Activated CD4-positive, alpha-beta T cell treated with anti-CD3 and anti-CD28 coated beads, Interleukin-2, Interleukin-4, amounts not matched to agents 100 ng/mL and 50 ng/mL, durations not matched to agents 16 hours and 8 hours (primary cell): Measurements from ENCODE around the gene ZGRF1.
"Not testable (repeated sequence)": the region's sequence is repeated elsewhere in the genome, so short reads cannot be mapped to it uniquely, and the experiment has no call there.

Source experiments
- DNase-seq: peaks from one replicate; pipeline ENCODE4 v3.0.0-alpha.2; 2020; ENCODE audit warnings: low spot score

Gene ZGRF1

DNA sequence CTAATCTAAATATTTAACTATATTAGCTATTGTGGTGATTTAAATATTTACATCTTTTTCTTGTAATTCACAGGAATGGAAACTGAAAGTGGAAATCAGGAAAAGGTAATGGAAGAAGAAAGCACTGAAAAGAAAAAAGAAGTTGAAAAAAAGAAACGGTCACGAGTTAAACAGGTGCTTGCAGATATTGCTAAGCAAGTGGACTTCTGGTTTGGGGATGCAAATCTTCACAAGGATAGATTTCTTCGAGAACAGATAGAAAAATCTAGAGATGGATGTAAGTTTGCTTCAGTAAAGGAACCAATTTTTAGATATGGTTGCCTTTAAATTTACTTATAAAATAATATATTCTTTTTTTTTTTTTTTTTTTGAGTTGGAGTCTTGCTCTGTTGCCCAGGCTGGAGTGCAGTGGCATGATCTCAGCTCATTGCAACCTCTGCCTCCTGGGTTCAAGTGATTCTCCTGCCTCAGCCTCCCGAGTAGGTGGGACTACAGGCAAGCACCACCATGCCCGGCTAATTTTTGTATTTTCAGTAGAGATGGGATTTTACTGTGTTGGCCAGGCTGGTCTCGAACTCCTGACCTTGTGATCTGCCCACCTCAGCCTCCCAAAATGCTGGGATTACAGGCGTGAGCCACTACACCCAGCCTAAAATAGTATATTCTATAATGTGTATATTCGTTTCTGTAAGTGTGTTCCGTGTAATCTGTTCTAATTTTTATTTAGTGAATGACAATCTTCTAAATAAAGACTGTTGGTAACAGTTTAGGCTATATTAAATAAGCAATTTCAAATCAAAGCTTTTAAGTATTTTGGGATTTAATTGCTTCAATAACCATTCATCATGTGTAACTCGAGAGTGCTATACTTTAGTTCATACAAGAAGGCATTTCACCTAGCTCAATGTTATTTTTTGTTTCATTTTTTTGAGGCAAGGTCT lies 8.2 kb upstream of the ZGRF1 start:
- not testable (repeated sequence) for DNase-seq

DNA sequence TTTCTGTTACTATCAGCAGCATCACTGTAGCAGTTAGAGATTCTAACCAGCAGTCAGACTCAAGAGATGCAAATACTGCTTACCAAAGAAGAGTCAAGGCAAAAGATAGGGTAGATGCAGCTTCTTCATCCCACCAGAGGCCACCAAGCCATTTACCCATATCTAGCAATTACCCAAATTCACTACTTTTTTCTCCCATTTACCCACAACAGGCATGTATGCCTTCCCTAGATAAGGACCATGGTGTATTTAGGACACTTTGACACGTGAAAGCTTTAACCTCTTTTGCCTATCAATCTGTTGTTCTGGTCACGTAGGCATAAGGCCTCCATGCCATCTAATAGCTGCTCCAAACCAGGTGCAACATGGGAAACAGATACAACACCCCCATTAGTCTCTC lies 5.8 kb upstream of the ZGRF1 start:
- DNase-seq = no peak

DNA sequence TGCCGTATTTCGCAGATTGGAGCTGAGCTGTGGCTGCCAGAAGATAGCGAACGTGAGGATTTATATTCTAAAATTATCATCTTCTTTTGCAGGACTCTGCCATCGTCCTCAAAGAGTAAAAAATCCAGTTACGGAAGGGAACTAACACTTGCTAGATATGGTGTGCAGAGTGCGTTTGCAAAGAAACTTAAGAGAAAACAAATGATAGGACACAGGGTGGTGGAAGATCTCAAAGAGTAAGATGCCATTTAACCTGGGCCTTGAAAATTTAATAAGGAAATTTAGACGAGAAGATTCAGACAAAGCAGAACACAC lies 800 bp upstream of the ZGRF1 start:
- DNase-seq = no peak

DNA sequence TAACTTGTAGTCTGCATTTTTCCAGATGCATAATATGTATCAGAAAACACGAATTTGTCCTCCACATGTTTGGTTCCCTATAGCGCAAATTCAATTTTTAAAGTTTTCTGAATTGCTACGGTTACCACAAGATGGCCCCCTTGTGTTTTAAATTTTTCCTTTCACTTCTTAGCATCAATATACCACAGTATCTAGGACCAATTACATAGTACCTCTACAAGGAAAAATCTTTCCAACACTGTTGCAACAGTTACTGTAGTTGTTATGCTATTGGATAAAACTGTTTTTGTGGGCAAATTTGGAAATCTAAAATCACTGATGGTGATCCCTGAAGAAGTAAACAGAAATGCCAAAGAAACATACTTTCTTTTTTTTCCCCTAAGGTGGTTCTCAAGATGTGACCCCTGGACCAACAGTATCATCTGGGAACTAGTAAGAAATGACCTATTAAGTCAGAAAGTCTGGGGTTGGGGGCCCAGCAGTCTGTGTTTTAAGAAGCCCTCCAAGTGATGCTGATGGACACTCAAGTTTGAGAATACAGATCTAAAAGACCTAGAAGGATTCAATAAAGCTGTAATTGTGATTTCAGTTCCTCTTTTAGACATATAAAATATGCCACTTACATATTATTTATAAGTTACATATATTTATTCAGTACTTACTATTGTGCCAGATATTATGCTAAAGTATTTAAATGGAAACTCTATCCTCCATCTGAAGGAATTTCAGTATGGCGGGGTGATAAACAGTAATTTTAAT lies 3.1 kb downstream of the ZGRF1 start:
- peak; percentile 38 for DNase-seq

DNA sequence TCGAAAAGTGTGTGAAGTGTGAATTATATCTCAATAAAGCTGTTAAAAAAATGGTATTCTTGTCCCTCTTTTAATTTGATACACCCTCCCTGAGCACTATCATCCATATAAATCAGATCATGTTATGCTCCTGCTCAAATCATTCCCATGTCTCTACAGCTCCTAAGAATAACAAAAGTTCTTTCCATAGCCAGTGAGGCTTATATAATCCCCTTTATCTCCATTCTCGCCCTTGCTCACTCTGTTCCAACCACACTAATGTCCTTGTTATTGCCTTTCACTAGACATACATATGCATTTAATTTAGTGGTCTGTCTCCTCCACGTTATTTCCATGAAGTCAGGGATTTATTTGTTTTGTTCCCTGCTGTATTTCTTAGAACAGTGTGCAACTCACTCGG lies 10.5 kb downstream of the ZGRF1 start:
- no peak for DNase-seq

DNA sequence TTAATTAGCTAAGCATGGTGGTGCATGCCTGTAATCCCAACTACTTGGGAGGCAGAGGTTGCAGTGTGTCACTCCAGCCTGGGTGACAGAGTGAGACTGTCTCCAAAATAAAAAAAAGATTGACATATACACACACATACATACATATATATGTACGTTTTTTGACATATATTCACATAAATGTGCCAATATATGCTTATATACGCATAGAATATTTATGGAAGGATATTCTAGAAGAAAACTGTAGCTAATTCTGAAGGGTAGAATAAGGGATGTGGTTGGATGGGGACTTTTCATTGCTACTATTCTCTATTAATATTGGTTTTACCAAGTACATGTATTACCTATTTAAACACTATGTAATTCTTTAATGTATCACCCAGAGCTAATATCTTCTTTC lies 19.7 kb downstream of the ZGRF1 start:
- no peak for DNase-seq

DNA sequence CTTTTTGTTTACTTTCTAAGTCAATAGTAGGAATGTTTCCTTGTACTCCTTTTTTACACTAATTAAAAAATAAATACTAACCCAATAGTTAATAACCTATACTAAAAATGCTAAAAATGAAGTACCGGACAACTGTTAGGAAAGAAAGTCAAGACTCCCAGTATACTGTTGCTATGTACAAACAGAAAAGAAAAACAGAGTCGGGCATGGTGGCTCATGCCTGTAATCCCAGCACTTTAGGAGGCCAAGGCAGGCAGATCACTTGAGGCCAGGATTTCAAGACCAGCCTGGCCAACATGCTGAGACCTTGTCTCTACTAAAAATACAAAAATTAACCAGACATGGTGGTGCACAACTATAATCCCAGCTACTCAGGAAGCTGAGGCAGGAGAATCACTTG lies 23.9 kb downstream of the ZGRF1 start:
- not testable (repeated sequence) for DNase-seq

DNA sequence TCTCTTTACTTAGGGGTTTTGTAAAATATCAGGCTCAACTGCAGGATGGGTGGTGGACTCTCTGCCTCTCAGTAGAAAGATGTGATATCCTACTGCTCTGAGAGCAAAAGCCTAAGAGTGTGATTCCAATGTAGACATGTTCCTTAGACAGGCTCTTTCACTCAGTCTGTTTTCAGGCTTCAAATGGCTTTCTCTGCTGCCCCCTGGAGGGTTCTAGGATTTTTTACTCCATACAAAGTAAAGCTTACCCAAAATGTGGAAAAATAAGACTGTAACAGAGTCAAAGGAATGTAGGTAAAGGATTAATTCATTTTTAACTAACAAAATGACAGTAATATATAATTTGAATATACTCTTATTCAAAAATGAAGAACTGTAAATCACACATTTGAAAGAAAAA lies 32.1 kb downstream of the ZGRF1 start:
- peak; percentile 28 for DNase-seq

DNA sequence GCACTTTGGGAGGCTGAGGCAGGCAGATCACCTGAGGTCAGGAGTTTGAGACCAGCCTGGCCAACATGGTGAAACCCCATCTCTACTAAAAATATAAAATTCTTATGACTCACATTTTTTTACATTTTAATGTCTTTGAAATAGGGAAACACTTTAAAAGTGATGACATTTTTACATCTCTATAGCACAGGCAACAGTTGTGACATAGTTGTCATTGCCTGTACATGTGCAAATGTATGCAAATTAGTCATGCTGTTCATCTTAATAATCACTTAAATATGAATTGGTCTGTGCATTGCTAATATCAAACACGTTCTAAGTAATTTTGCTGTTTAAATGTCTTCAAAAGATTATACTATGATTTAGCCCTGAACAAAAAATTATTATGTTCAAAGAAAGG lies 41.7 kb downstream of the ZGRF1 start:
- no peak for DNase-seq

DNA sequence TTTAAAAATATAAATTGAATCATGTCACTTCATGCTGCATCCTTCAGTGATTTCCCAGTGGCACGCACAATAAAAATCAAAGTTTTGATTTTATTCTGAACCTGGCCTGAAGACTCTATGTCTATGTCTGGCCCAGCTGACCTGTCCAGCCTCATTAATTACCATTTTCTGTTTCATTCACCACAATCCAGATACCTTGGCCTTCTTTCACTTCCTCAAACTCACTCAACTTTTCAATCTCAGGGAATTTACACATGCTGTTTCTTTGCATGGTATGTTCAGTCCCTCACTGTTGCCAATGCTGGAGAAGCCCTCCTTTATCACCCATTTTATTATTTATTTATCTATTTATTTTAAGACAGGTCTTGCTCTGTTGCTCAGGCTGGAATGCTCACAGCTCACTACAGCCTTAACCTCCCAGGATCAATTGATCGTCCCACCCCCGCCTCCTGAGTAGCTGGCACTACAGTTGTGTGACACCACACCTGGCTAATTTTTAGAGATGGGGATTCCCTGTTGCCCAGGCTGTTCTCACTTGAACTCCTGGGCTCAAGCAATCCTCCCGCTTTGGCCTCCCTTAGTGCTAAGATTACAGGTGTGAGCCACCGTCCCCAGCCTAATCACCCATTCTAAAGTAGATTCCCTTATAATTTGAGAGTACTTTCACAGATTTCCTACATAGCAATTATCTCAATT lies 43.1 kb downstream of the ZGRF1 start:
- no peak for DNase-seq

DNA sequence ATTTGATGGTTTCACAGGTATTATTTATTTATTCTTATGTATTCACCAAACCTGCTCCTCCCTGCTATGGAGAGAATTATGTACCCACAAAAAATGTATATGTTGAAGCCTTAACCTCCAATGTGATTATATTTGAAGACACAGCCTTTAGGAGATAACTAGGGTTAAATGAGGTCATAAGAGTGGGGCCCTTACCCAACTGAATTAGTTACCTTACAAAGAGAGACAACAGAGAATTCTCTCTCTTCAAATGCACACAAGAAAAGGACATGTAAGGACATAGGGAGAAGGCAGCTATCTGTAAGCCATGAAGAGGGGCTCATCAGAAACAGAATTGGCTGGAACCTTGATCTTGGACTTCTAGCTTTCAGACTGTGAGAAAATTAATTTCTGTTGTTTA lies 44.0 kb downstream of the ZGRF1 start:
- no peak for DNase-seq

DNA sequence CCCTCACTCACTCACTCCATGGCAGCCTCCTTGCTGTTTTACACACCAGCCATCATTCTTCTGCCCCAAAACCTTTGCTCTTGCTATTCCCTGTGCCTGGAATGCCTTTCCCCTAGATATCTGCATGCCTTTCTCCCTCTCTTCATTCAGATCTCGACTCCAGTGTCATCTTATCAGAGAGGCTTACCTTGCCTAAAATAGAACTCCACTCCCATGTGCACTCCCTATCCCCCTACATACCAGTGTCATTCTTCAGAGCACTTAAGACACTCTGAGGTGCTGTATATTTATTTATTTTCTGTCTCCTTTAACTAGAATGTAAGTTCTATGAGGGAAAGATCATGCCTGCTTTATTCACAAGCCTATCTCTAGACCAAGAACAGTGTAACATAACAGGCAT lies 45.1 kb downstream of the ZGRF1 start:
- no peak for DNase-seq

DNA sequence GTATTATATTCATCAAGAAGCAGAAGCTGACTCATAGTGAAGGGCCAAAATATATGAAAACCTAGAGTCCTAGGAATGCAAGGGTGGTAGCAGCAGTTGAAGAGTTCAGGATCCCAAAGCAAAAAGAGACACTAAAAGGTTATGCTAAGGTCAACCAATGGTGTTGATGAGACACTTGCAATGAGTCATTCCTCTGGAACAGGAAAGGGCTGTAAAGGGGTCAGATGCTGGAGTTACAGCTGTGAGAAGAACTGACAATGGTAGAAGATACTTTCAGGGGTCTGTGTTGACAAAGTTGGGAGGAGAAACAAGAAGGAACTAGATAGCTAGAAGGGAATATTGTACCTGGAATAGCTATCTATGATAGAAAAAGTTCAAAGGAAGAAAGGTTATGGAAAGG lies 47.5 kb downstream of the ZGRF1 start:
- no peak for DNase-seq

DNA sequence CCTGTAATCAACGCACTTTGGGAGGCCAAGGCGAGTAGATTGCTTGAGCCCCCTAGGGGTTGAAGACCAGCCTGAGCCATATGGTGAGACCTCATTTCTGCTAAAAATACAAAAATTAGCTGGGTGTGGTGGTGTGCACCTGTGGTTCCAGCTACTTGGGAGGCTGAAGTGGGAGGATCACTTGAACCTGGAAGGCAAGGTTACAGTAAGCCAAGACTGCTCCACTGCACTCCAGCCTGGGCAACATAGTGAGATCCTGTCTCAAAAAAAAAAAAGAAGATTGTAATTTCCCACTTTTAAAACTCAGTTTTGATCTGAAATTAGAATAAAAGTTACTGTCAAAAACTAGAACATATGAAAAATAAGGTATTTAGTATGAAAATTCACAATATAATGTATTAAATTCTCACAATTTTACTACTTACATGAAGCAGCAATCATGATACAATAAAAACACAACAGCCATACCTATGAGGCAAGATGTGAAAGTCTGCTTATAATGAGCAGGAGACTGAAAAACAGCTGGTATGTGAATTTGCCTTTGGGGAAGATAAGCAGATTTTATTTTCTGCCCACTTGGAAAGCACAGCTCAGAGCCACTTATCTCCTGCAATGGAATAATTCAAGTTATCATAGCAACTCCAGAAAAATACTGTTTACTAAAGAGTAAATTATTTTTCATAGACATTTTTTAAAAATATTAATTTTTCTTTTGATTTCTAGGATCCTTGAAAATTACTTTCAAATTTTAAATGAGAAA lies 50.6 kb downstream of the ZGRF1 start:
- DNase-seq = no peak

DNA sequence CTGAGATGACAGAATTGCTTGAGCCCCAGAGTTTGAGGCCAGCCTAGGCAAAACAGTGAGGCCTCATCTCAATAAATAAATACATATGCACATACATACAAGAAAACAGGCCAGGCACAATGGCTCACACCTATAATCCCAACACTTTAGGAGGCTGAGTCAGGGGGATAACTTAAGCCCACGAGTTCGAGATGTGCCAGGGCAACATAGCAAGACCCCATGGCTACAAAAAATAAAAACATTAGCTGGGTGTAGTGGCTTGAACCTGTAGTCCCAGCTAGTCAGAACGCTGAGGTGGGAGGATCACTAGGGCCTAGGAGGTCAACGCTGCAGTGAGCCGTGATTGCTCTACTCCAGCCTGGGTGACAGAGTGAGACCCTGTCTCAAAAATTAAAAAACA lies 69.2 kb downstream of the ZGRF1 start:
- no peak for DNase-seq

DNA sequence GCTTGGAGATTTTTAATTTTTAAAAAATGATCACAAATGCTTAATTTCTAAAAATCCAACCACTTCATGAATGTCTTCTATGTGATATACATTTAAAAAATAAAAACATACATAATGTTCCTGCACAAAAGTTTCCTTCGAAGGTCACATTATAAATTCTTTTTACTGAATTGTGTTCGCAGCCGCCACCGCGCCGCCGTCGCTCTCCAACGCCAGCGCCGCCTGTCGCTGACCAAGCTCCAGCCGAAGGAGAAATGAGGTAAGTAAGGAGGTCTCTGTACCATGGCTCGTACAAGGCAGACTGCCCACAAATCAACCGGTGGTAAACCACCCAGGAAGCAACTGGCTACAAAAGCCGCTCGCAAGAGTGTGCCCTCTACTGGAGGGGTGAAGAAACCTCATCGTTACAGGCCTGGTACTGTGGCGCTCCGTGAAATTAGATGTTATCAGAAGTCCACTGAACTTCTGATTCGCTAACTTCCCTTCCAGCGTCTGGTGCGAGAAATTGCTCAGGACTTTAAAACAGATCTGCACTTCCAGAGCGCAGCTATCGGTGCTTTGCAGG lies 71.9 kb downstream of the ZGRF1 start:
- no peak for DNase-seq

DNA sequence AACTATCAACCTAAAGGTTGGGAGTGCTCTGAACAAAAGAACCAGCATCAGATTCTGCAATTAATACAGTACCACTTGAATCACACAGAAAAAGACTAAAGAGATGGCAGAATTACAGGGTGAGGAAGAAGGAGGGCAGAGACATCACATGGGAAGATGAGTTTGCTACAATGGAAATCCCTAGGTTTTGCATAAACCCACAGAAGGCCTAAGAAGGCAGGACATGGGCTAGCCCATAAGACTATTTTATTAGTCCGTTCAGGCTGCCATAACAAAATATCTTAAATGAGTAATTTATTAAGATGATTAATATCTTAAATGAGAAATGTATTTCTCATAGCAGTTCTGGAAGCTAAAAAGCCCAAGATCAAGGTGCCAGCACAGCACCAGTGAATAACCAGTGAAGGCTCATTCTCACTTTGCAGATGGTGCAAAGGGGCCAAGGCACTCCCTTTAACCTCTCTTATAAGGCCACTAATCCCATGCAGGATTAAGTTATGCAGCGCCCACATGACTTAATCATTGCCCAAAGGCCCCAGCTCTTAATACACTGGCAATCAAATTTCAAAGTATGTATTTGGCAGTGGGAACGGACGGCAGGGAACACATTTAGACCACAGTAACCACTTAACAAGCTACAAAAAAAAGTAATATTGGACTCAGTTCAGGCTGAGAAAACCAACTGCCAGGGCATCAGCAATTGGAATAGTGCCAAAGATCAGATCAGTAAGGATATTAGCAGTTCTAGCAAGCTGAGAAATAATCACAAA lies 73.1 kb downstream of the ZGRF1 start:
- no peak for DNase-seq

DNA sequence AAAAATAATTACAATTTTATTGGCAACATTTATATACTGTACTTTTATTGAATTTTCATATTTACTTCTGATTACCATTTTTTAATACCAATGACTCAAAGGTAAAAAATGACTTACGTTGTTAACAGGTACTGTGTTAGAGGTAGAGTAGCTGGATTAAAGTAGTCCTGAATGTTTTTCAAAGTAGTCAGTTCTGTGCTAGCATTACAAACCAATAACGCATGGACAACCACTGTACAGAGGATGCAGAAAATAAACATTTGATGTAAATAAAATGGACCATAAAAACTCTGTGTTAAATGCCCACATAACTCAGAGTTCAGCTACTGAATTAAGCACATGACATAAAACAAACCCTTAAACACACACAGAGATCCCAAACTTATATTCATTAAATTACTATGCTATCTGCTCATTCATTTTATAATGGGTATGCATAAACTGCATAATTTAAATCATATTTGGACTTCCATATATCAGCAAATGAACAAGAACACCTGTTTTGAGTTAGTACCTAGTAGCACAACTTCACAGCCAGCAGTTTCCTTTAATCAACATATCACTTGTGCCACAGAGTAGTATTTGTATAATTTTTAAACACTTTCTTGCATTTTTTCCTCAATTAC lies 74.3 kb downstream of the ZGRF1 start:
- no peak for DNase-seq

DNA sequence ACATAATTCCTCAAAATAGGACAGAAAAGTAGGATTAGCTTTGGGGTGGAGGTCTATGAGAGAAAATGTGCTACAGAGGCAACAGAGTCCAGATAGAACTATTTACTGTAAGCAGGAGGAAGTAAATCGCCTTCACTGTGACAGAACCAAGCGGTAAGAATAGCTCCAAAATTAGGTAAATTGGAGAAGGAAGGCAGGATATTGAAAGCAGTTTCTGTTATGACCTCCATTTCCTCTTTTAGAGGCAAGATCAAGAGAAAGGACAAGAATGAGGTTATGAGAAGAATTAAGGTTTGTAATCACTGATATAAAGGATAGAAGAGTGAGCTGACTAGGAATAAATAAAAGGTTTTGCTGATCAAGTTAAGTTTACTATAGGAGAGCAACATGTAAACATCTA lies 76.6 kb downstream of the ZGRF1 start:
- DNase-seq = no peak

DNA sequence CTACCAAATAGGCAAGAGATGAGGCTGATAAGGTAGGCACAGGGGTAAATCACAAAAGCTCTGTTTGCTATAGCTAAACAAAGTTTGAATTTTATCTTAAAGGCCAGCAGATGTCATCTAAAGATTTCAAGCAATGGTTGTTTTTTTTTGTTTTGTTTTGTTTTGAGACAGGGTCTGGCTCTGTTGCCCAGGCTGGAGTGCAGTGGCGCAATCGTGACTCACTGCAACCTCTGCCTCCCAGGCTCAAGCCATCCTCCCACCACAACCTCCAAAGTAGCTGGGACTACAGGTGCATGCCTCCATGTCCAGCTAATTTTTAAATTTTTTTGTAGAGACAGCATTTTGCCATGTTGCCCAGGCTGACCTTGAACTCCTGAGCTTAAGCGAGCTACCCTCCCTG lies 77.7 kb downstream of the ZGRF1 start:
- DNase-seq = no peak
